Activated CD8-positive, alpha-beta memory T cell treated with anti-CD3 and anti-CD28 coated beads for 48 hours (primary cell): ENCODE data around the gene SPRR2A.
"Not testable (repeated sequence)": the region's sequence is repeated elsewhere in the genome, so short reads cannot be mapped to it uniquely, and the experiment has no call there.

ENCODE experiments used
- DNase-seq, 3 experiments: peaks; one replicate each; pipeline ENCODE4 v3.0.0-alpha.2; 2020; ENCODE audit warnings: low read depth in 2 of 3, low spot score in 2 of 3

The SPRR2A gene

GRCh38 chr1:153025797-153026196, 31.5 kb downstream of the SPRR2A start:
- DNase-seq, result no peak

- DNase-seq, result no peak
Measured at GRCh38 chr1:153024413-153024812, 32.9 kb downstream of the SPRR2A start.

DNA sequence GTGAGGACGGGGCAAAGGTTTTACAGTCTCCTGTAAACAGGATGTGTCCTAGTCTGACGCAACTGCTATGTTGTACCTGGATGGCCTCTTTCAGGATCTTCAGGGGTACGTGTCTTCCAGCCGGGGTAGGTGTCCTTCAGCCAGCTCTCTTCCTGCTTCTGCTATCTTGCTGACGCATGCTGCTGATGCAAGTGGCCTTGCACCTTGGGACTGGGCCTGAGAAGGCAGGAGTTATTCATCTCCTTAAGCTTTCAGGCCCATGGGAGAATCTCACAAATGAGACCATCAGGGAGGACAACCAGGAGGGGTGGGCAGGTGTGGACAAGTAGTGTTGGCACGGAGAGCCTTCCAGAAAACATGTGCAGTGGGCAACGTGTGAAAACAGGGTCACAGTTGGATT, 34.2 kb downstream of the SPRR2A start:
- no peak for DNase-seq

- not testable (repeated sequence) for DNase-seq
Measured at GRCh38 chr1:153022340-153022739, 35.0 kb downstream of the SPRR2A start.

DNA sequence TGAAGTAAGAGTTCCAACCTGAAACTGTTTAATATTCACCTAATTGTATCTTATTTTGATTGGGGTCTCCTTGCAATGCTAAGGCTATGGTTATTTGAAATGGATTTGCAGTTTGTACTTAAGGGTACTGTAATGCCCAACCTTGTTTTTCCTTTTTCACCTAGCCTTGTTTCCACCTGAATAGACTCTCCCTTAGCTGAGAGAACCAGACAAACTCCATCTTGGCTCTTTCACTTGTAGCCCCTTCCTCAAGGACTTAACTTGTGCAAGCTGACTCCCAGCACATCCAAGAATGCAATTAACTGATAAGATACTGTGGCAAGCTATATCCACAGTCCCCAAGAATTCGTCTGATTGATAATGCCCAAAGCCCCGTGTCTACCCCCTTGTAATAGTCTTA, 35.5 kb downstream of the SPRR2A start:
- DNase-seq, result not testable (repeated sequence)

DNA sequence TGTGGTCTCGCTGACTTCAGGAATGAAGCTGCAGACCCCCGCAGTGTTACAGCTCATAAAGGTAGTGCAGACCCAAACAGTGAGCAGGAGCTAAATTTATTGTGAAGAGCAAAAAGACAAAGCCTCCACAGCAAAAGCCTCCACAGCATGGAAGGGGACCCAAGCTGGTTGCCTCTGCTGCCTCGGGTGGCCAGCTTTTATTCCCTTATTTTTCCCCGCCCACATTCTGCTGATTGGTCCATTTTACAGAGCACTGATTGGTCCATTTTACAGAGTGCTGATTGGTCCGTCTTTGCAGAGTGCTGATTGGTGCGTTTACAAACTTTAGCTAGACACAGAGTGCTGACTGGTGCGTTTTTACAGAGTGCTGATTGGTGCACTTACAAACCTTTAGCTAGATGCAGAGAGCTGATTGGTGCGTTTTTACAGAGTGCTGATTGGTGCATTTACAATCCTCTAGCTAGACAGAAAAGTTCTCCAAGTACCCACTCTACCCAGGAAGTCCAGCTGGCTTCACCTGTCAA, 46.0 kb downstream of the SPRR2A start:
- not testable (repeated sequence) for DNase-seq
